Endothelial cell of umbilical vein (primary cell): Measurements from ENCODE around the gene PRKCQ.

Source experiments
- CTCF ChIP-seq, 2 donors: IDR thresholded peaks; 1 replicate in 1 of 2; 2 replicates in 1 of 2; pipeline ENCODE4 v1.5.1; 2011; ENCODE audit warnings: low read length in 2 of 2, mild to moderate bottlenecking in 2 of 2, moderate library complexity in 2 of 2, control low read depth in 1 of 2, inconsistent platforms in 1 of 2, low read depth in 1 of 2; ENCODE audit not compliant: insufficient read depth in 1 of 2; ENCODE audit errors: extremely low read depth in 1 of 2
- EZH2 ChIP-seq: IDR thresholded peaks from 2 replicates; pipeline ENCODE4 v1.6.1; 2012; ENCODE audit warnings: borderline replicate concordance, low read depth, mild to moderate bottlenecking, moderate library complexity, low read length, inconsistent platforms; ENCODE audit not compliant: severe bottlenecking
- GATA2 ChIP-seq: IDR thresholded peaks from 2 replicates; pipeline ENCODE4 v1.7.0; 2011; ENCODE audit warnings: low read depth, mild to moderate bottlenecking, moderate library complexity, mixed read lengths, low read length; ENCODE audit not compliant: insufficient read length, insufficient read depth
- JUN ChIP-seq: IDR thresholded peaks from 2 replicates; pipeline ENCODE4 v1.6.1; 2011; ENCODE audit warnings: borderline replicate concordance, low read depth; ENCODE audit not compliant: insufficient read length, insufficient read depth
- MAX ChIP-seq: IDR thresholded peaks from 2 replicates; pipeline ENCODE4 v1.6.1; 2011; ENCODE audit not compliant: insufficient read depth, insufficient read length
- MYC ChIP-seq: IDR thresholded peaks from one replicate; pipeline ENCODE4 v1.6.1; 2011; ENCODE audit warnings: mild to moderate bottlenecking, low read depth, low read length
- POLR2A ChIP-seq: IDR thresholded peaks from 2 replicates; pipeline ENCODE4 v1.6.1; 2012; ENCODE audit warnings: low read depth, mild to moderate bottlenecking, control low read depth, low read length
- POLR2AphosphoS5 ChIP-seq: IDR thresholded peaks from 2 replicates; pipeline ENCODE4 v1.6.1; 2012; ENCODE audit warnings: low read depth, mild to moderate bottlenecking, control low read depth, low read length, moderate library complexity; ENCODE audit not compliant: insufficient read depth

GRCh38 chr10:6570893-6571292 lies 9.2 kb downstream of the PRKCQ start:
- TF ChIP-seq CTCF (IDR thresholded peaks at IDR 0.05; ENCODE audit: extremely low read depth in 1 of 2, insufficient read depth in 1 of 2, low read depth in 1 of 2, low read length in 2 of 2) (no peak), POLR2A (no peak), POLR2AphosphoS5 (no peak), MAX (no peak), EZH2 (no peak), GATA2 (no peak), JUN (no peak), MYC (no peak)
